ENCODE data around the gene TEKT2.

GRCh38 chr1:36136535-36136934, 52.6 kb downstream of the TEKT2 start:
- TF ChIP-seq POLR2A (IDR thresholded peaks at IDR 0.05; ENCODE audit: low read length) (no peak), GATA1 (IDR thresholded peaks at IDR 0.05; ENCODE audit: low read depth, low read length) (no peak)

Data from erythroblast (primary cell).